ENCODE data around the gene TGFBI.

Gene TGFBI

GRCh38 chr5:136028782-136029742, at the start of gene TGFBI:
Gene TGFBI (plus strand): TSS chr5:136028988. CDS start chr5:136029056, 68 bp downstream.
- TF ChIP-seq CTCF (IDR thresholded peaks at IDR 0.05; ENCODE audit: low read depth, low read length, missing control alignments), result no peak
- peak within 1 kb of the TSS; percentile 56 for H3K4me3 ChIP-seq (replicated peaks; ENCODE audit: low read depth, low read length)
- DNase-seq (ENCODE audit: extremely low read depth, low read depth), result no peak

GRCh38 chr5:135978993-135979392, 49.8 kb upstream of the TGFBI start:
- no peak for DNase-seq (ENCODE audit: extremely low read depth, low read depth)
- H3K4me3 ChIP-seq (replicated peaks; ENCODE audit: low read depth, low read length), result no peak overlapping the region
- TF ChIP-seq CTCF (IDR thresholded peaks at IDR 0.05; ENCODE audit: low read depth, low read length, missing control alignments), result no peak

- peak; percentile 71 for DNase-seq (ENCODE audit: extremely low read depth, low read depth)
- TF ChIP-seq CTCF (IDR thresholded peaks at IDR 0.05; ENCODE audit: low read depth, low read length, missing control alignments), result no peak
- no peak overlapping the region for H3K4me3 ChIP-seq (replicated peaks; ENCODE audit: low read depth, low read length)
Measured at GRCh38 chr5:135979510-135979909, 49.3 kb upstream of the TGFBI start.

GRCh38 chr5:135980620-135981019, 48.2 kb upstream of the TGFBI start:
- TF ChIP-seq CTCF (IDR thresholded peaks at IDR 0.05; ENCODE audit: low read depth, low read length, missing control alignments), result no peak
- DNase-seq (ENCODE audit: extremely low read depth, low read depth), result no peak
- no peak overlapping the region for H3K4me3 ChIP-seq (replicated peaks; ENCODE audit: low read depth, low read length)

- H3K4me3 ChIP-seq (replicated peaks; ENCODE audit: low read depth, low read length), result no peak overlapping the region
- TF ChIP-seq CTCF (IDR thresholded peaks at IDR 0.05; ENCODE audit: low read depth, low read length, missing control alignments), result no peak
- DNase-seq (ENCODE audit: extremely low read depth, low read depth), result no peak
Measured at GRCh38 chr5:135985951-135986350, 42.8 kb upstream of the TGFBI start.

GRCh38 chr5:135986401-135986800, 42.4 kb upstream of the TGFBI start:
- no peak for DNase-seq (ENCODE audit: extremely low read depth, low read depth)
- H3K4me3 ChIP-seq (replicated peaks; ENCODE audit: low read depth, low read length), result no peak overlapping the region
- no peak for TF ChIP-seq CTCF (IDR thresholded peaks at IDR 0.05; ENCODE audit: low read depth, low read length, missing control alignments)

All from HFF-Myc (cell line).